Vein endothelial cell (primary cell): Measurements from ENCODE around the gene SCAMP3. TPM values are rescaled to one million over a fixed set of nuclear protein-coding genes. Genes with fewer than 3 reads are reported as not detected.

Experiments used
- total RNA-seq: library from RNA; depleted of rRNA; stranded (reverse); fragments of >200 nt; gene quantifications from 2 replicates; pipeline ENCODE4 v1.2.3, GENCODE V29; 2012

The SCAMP3 gene
- total RNA-seq: 43.1 and 51.0 TPM in 2 replicates

GRCh38 chr1:155261852-155262673 lies at the start of gene SCAMP3:
Gene SCAMP3, minus strand, starts transcription at chr1:155262360. Its CDS starts 209 bp downstream, at chr1:155262151.

DNA sequence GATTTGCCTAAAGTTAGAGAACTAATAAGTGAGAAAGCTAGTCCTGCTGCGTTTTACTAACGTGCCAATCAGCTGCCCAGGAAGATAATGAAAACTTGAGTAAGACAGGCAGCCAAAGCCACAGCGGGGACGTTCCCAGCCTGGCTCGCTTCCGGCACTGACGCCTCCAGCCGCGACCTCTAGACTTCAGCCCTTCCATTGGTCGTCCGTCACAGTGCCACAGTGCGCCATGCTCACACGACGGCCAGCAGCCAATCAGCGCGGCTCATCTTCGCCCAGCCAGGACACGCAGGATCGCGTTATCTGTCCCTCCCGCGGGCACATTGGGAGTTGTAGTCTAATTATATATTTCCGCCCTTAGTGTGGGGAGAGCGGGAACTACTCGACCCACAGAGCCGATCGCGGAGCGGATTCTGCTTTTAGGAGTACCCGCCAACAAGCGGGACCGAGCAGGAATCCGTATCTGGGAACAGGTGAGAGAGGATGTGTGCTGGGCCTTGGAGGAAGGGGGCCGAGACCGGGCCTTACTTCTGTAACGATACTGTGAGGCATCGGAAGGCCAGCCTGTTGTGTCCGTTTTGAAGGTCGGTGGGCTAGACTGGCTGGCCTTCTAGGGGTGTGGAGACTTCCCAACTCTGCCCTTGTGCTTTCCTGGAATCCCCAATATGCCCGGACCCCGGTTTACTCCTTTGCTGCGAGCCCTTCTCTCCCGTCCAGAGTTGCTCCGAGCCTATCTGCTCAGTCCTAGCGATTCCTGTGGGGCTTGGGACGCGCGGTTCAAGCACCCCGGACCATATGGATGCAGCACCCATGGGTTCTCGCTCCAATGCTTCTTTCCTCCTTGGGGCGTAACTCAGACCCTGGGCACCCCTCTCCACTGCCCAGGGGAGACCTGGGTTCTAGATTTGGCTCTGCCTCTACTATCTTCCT lies 46.6 kb upstream of the SCAMP3 start, which contains the start of gene FDPS:
FDPS (plus strand) TSS at position 374 of the 930 bp plus-strand sequence. CDS start 924 bp downstream, outside the sequence.

DNA sequence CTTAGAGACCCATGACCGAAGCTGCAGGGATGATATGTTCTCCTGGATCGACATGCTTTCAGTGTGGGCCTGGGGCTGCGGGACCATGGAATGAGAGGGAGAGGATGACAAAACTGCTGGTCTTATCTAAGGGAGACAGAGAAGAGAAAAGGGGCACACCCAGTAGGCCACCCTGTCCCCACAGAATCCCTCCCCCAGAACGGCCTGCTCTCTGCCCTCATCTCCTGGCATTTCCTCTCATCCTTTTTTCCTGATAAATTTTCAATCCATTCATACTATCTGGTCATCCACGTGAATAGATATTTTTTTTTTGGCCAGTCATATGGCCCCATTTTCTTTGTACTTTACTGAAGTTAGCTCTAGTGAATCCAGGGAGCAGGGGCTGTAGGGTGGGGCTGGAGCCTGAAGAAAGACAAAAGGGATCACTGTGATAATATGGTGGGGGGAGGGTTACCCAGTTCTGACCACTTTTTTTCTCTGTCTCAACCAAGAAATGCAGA lies 39.2 kb upstream of the SCAMP3 start, which contains the start of gene PKLR:
PKLR (minus strand) TSS at position 97 of the 500 bp plus-strand sequence; CDS start at position 54, 43 bp downstream.

GRCh38 chr1:155277070-155277901 lies 15.1 kb upstream of the SCAMP3 start, which contains the start of gene HCN3:
Gene HCN3, plus strand, starts transcription at chr1:155277463. Its CDS starts 128 bp downstream, at chr1:155277591.

DNA sequence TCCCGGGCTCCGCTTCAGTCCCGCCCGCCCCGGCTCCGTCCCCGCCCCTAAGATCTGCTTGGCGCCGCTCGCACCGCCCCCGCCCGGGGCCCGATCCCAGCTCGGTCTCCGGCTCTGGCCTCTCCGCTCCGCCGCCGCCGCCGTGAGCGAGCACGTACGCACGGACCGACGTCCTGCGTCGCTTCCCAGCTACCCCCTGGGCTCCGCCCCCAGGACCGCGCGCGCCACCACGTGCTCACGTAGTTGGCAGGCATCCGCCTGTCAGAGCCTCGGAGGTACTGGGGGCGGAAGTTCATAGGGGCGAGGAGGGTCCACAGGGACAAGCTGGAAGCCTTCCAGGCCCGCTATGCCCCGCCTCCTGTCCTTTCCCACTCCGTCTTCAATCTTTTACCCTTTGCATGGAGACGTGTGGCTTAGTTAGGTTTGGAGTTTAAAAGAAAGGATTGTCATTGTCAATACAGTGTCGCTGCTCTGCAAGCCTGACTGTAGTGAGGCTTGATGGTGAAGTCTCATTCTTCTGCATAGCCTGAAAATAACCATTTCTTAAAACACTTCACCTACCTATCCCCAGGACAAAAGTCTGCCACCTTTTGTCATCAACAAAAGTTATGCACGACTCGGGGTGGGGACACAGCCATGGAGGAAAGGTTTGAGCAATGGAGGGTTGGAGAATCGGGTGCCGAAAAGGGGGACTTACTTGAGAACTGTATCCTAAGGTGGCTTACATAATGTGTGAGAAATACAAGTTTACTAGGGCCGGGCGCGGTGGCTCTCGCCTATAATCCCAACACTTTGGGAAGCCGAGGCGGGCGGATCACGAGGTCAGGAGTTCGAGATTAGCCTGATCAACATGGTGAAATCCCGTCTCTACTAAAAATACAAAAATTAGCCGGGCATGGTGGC lies 11.4 kb upstream of the SCAMP3 start, which contains the start of gene CLK2:
CLK2 (minus strand) TSS at position 162 of the 903 bp plus-strand sequence. CDS start 2,527 bp downstream, outside the sequence.

GRCh38 chr1:155255243-155256007 lies 6.7 kb downstream of the SCAMP3 start, which contains the start of gene ENTREP3:
Gene ENTREP3, minus strand, starts transcription at chr1:155255483. Its CDS starts 606 bp downstream, at chr1:155254877.

GRCh38 chr1:155208541-155209311 lies 53.4 kb downstream of the SCAMP3 start, which contains the start of gene MTX1:
Gene MTX1, plus strand, starts transcription at chr1:155208695. Its CDS starts 110 bp downstream, at chr1:155208805.

GRCh38 chr1:155207806-155208540 lies 54.2 kb downstream of the SCAMP3 start, which contains the start of gene THBS3:
Gene THBS3, minus strand, starts transcription at chr1:155207897. Its CDS starts 21 bp downstream, at chr1:155207876.

Other genes with a start within 250 kb of the SCAMP3 start
- gene DCST2, start 228.6 kb downstream of the SCAMP3 start, total RNA-seq: not detected in 2 replicates
- gene DCST1, start 228.5 kb downstream of the SCAMP3 start, total RNA-seq: not detected in 2 replicates
- gene ADAM15, start 211.0 kb downstream of the SCAMP3 start, total RNA-seq: 508 and 513 TPM in 2 replicates
- gene EFNA4, start 198.6 kb downstream of the SCAMP3 start, total RNA-seq: 11.7 and 12.7 TPM in 2 replicates
- 1.6 and 3.6 TPM in 2 replicates for gene EFNA3, start 183.5 kb downstream of the SCAMP3 start, total RNA-seq
- gene EFNA1, start 134.5 kb downstream of the SCAMP3 start, total RNA-seq: 84.4 and 125 TPM in 2 replicates
- 28.1 and 31.6 TPM in 2 replicates for gene SLC50A1, start 126.5 kb downstream of the SCAMP3 start, total RNA-seq
- gene DPM3, start 121.8 kb downstream of the SCAMP3 start, total RNA-seq: 42.5 and 53.3 TPM in 2 replicates
- gene KRTCAP2, start 89.1 kb downstream of the SCAMP3 start, total RNA-seq: 81.0 and 141 TPM in 2 replicates
- 6.9 and 12.0 TPM in 2 replicates for gene TRIM46, start 88.5 kb downstream of the SCAMP3 start, total RNA-seq
- gene THBS3, start 54.5 kb downstream of the SCAMP3 start, total RNA-seq: 15.8 and 16.7 TPM in 2 replicates
- gene MTX1, start 53.7 kb downstream of the SCAMP3 start, total RNA-seq: 42.1 and 44.7 TPM in 2 replicates
- 8.2 and 9.5 TPM in 2 replicates for gene ENTREP3, start 6.9 kb downstream of the SCAMP3 start, total RNA-seq
- 27.3 and 27.4 TPM in 2 replicates for gene CLK2, start 11.1 kb upstream of the SCAMP3 start, total RNA-seq
- gene HCN3, start 15.1 kb upstream of the SCAMP3 start, total RNA-seq: 0.65 and 1.3 TPM in 2 replicates
- not detected in 2 replicates for gene PKLR, start 39.1 kb upstream of the SCAMP3 start, total RNA-seq
- gene FDPS, start 46.5 kb upstream of the SCAMP3 start, total RNA-seq: 260 and 393 TPM in 2 replicates
- gene RUSC1, start 58.5 kb upstream of the SCAMP3 start, total RNA-seq: 18.6 and 19.2 TPM in 2 replicates